SK-N-SH treated with all-trans-retinoic acid at 6 μM for 48 hours (cell line): ENCODE results near the gene KCNC3.

ENCODE experiments used
- ARNTL ChIP-seq: fragments of 450-650 bp; formaldehyde crosslinking; IDR thresholded peaks from 2 replicates; pipeline ENCODE4 v1.5.0; 2020; ENCODE audit warnings: low read depth, mild to moderate bottlenecking, moderate library complexity, borderline replicate concordance
- CREB5 ChIP-seq: fragments of 250-450 bp; sonication (Bioruptor Pico); IDR thresholded peaks from 2 replicates; pipeline ENCODE4 v1.5.1; 2020; ENCODE audit warnings: low read depth, mild to moderate bottlenecking, moderate library complexity
- CSDC2 ChIP-seq: fragments of 250-450 bp; sonication (Bioruptor Pico); IDR thresholded peaks from 2 replicates; pipeline ENCODE4 v1.5.0; 2020; ENCODE audit warnings: mild to moderate bottlenecking, moderate library complexity
- ESRRG ChIP-seq: fragments of 250-450 bp; sonication (Bioruptor Pico); IDR thresholded peaks from 2 replicates; pipeline ENCODE4 v1.6.1; 2021; ENCODE audit warnings: mild to moderate bottlenecking
- OSR1 ChIP-seq: fragments of 250-450 bp; sonication (Bioruptor Pico); IDR thresholded peaks from 2 replicates; pipeline ENCODE4 v1.8.0; 2022; ENCODE audit warnings: moderate library complexity, mild to moderate bottlenecking, inconsistent platforms
- PATZ1 ChIP-seq: fragments of 250-450 bp; sonication (Bioruptor Pico); IDR thresholded peaks from 2 replicates; pipeline ENCODE4 v1.8.0; 2020; ENCODE audit warnings: mild to moderate bottlenecking, moderate library complexity, borderline replicate concordance
- RARB ChIP-seq: fragments of 250-450 bp; sonication (Bioruptor Pico); IDR thresholded peaks from 2 replicates; pipeline ENCODE4 v1.8.0; 2021; ENCODE audit warnings: mild to moderate bottlenecking, moderate library complexity
- TCF4 ChIP-seq: fragments of 250-450 bp; sonication (Bioruptor Pico); IDR thresholded peaks from 2 replicates; pipeline ENCODE4 v1.8.0; 2021; ENCODE audit warnings: mild to moderate bottlenecking, moderate library complexity, borderline replicate concordance
- TOX ChIP-seq: fragments of 250-450 bp; sonication (Bioruptor Pico); IDR thresholded peaks from 2 replicates; pipeline ENCODE4 v1.8.0; 2021; ENCODE audit warnings: mild to moderate bottlenecking, moderate library complexity, borderline replicate concordance
- ZNF70 ChIP-seq: fragments of 450-650 bp; formaldehyde crosslinking; IDR thresholded peaks from 2 replicates; pipeline ENCODE4 v1.5.0; 2020; ENCODE audit warnings: mild to moderate bottlenecking, moderate library complexity

- TF ChIP-seq TCF4 (CRISPR knock-in tag), result no peak
- TF ChIP-seq RARB (CRISPR knock-in tag), result no peak
- no peak for TF ChIP-seq PATZ1 (CRISPR knock-in tag)
- no peak for TF ChIP-seq OSR1 (CRISPR knock-in tag)
- TF ChIP-seq CREB5 (CRISPR knock-in tag), result no peak
- TF ChIP-seq CSDC2, result no peak
- TF ChIP-seq ZNF70 (CRISPR knock-in tag), result no peak
- TF ChIP-seq ARNTL (CRISPR knock-in tag), result no peak
- TF ChIP-seq ESRRG (CRISPR knock-in tag), result no peak
- no peak for TF ChIP-seq TOX (CRISPR knock-in tag)
Observed at GRCh38 chr19:50276370-50277063, 52.7 kb downstream of the KCNC3 start.
